Erythroblast (primary cell): Measurements from ENCODE around the gene GALNT6.

Source experiments
- GATA1 ChIP-seq: IDR thresholded peaks from 2 replicates; pipeline ENCODE4 v1.6.1; 2011; ENCODE audit warnings: low read depth, mild to moderate bottlenecking, control low read depth, low read length, moderate library complexity
- POLR2A ChIP-seq: IDR thresholded peaks from 2 replicates; pipeline ENCODE4 v1.6.1; 2011; ENCODE audit warnings: mild to moderate bottlenecking, low read length

- TF ChIP-seq POLR2A (no peak), GATA1 (no peak)
Measured at GRCh38 chr12:51413791-51414190, 22.6 kb upstream of the GALNT6 start.
